Measurements from ENCODE around the gene RAD17. TPM values are rescaled to one million over a fixed set of nuclear protein-coding genes. Genes with fewer than 3 reads are reported as not detected.

Gene RAD17
- polyA plus RNA-seq, 3 donors, result 9.1 to 11.6 (median 9.6) TPM

- H3K4me3 Mint-ChIP-seq, result no peak overlapping the region
- no CpG with 5 or more reads among the region's 1 CpG for WGBS (ENCODE audit: insufficient coverage)
- no peak overlapping the region for H3K4me2 ChIP-seq (replicated peaks; ENCODE audit: extremely low read depth, low read length, poor library complexity, severe bottlenecking)
- H3K36me3 Mint-ChIP-seq, result peaks cover 29 to 63% of the 10 kb centered on the region in 2 donors
- intact Hi-C loops (cut with micrococcal nuclease), result loop anchor here in 1 of 2 donors (10.0 kb wide), 1 partner anchor 126 kb away; the partner anchor contains the start of gene CDK7
- H3K4me1 Mint-ChIP-seq, result peaks cover 2% of the 10 kb centered on the region
- no peak overlapping the region for H3K9ac ChIP-seq (ENCODE audit: insufficient read depth, low read length, poor library complexity, severe bottlenecking)
- H3K36me3 ChIP-seq (replicated peaks in 1 of 2; ENCODE audit: control insufficient read depth in 1 of 2, insufficient read depth in 2 of 2, low read length in 2 of 2), result peaks cover 31 to 77% of the 10 kb centered on the region in 2 donors
- H3K27me3 ChIP-seq (ENCODE audit: control insufficient read depth in 2 of 2, insufficient read depth in 2 of 2, low read length in 2 of 2), result no peaks in the 10 kb centered on the region
- H3K9me3 Mint-ChIP-seq, result no peaks in the 10 kb centered on the region
- no peak for DNase-seq
- no peaks in the 10 kb centered on the region for H3K9me3 ChIP-seq (replicated peaks in 1 of 2; ENCODE audit: control insufficient read depth in 1 of 2, insufficient read depth in 1 of 2, low read length in 2 of 2)
- TF ChIP-seq, protein P1, sequence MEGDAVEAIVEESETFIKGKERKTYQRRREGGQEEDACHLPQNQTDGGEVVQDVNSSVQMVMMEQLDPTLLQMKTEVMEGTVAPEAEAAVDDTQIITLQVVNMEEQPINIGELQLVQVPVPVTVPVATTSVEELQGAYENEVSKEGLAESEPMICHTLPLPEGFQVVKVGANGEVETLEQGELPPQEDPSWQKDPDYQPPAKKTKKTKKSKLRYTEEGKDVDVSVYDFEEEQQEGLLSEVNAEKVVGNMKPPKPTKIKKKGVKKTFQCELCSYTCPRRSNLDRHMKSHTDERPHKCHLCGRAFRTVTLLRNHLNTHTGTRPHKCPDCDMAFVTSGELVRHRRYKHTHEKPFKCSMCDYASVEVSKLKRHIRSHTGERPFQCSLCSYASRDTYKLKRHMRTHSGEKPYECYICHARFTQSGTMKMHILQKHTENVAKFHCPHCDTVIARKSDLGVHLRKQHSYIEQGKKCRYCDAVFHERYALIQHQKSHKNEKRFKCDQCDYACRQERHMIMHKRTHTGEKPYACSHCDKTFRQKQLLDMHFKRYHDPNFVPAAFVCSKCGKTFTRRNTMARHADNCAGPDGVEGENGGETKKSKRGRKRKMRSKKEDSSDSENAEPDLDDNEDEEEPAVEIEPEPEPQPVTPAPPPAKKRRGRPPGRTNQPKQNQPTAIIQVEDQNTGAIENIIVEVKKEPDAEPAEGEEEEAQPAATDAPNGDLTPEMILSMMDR (IDR thresholded peaks at IDR 0.05), result no peak
- no peak overlapping the region for H3K27ac Mint-ChIP-seq
- H3K27ac ChIP-seq (ENCODE audit: low read depth in 1 of 2, low read length in 2 of 2), result no peak overlapping the region
- H3K4me3 ChIP-seq (replicated peaks in 1 of 3; ENCODE audit: low read depth in 2 of 3, low read length in 3 of 3), result no peak overlapping the region
- no peaks in the 10 kb centered on the region for H3K4me1 ChIP-seq (ENCODE audit: control insufficient read depth in 1 of 2, insufficient read depth in 2 of 2, low read length in 2 of 2)
- peaks cover 7% of the 10 kb centered on the region for H4K20me1 ChIP-seq (ENCODE audit: insufficient read depth, low read length)
- no peaks in the 10 kb centered on the region for H3K27me3 Mint-ChIP-seq (ENCODE audit: low read depth in 3 of 3)
- peaks cover 59% of the 10 kb centered on the region for H3K79me2 ChIP-seq (ENCODE audit: insufficient read depth, low read length)
- H2AFZ ChIP-seq (ENCODE audit: insufficient read depth, low read depth, low read length, poor library complexity, severe bottlenecking), result no peak overlapping the region
These were observed 9.2 kb upstream of the RAD17 start for GRCh38 chr5:69360442-69360841.

- Histone ChIP-seq H3K79me2 (ENCODE audit: insufficient read depth, low read length) (peaks cover 81% of the 10 kb centered on the region), H3K27me3 (ENCODE audit: control insufficient read depth in 2 of 2, insufficient read depth in 2 of 2, low read length in 2 of 2) (no peaks in the 10 kb centered on the region), H3K36me3 (replicated peaks in 1 of 2; ENCODE audit: control insufficient read depth in 1 of 2, insufficient read depth in 2 of 2, low read length in 2 of 2) (peaks cover 42 to 62% of the 10 kb centered on the region in 2 donors), H3K27ac (ENCODE audit: low read depth in 1 of 2, low read length in 2 of 2) (no peak overlapping the region), H3K9me3 (replicated peaks in 1 of 2; ENCODE audit: control insufficient read depth in 1 of 2, insufficient read depth in 1 of 2, low read length in 2 of 2) (no peaks in the 10 kb centered on the region), H3K9ac (ENCODE audit: insufficient read depth, low read length, poor library complexity, severe bottlenecking) (no peak overlapping the region), H4K20me1 (ENCODE audit: insufficient read depth, low read length) (peaks cover 19% of the 10 kb centered on the region), H2AFZ (ENCODE audit: insufficient read depth, low read depth, low read length, poor library complexity, severe bottlenecking) (no peak overlapping the region), H3K4me1 (ENCODE audit: control insufficient read depth in 1 of 2, insufficient read depth in 2 of 2, low read length in 2 of 2) (peaks cover 10 to 14% of the 10 kb centered on the region in 2 donors), H3K4me3 (replicated peaks in 1 of 3; ENCODE audit: low read depth in 2 of 3, low read length in 3 of 3) (no peak overlapping the region), H3K4me2 (replicated peaks; ENCODE audit: extremely low read depth, low read length, poor library complexity, severe bottlenecking) (no peak overlapping the region)
- DNase-seq, result peak in 2 of 3 donors; percentile 3 to 9
- Mint-ChIP-seq H3K36me3 (peaks cover 33 to 56% of the 10 kb centered on the region in 2 donors), H3K27me3 (ENCODE audit: low read depth in 3 of 3) (no peaks in the 10 kb centered on the region), H3K27ac (no peak overlapping the region), H3K4me3 (no peak overlapping the region), H3K9me3 (no peaks in the 10 kb centered on the region), H3K4me1 (peaks cover 12% of the 10 kb centered on the region)
- TF ChIP-seq, protein P1 (IDR thresholded peaks at IDR 0.05), result peak; percentile 56
- intact Hi-C loops (cut with micrococcal nuclease), result loop anchor here in 1 of 2 donors (10.0 kb wide), 1 partner anchor 130 kb away; the partner anchor contains the start of gene CDK7
- 40% methylated on average over 2 of the region's 3 CpGs for WGBS (ENCODE audit: insufficient coverage)
These were observed 5.2 kb upstream of the RAD17 start for GRCh38 chr5:69364414-69364813.
